Ascending aorta (tissue), 2 donors: ENCODE measurements around the gene KLHL22. TPM values are rescaled to one million over a fixed set of nuclear protein-coding genes. Genes with fewer than 3 reads are reported as not detected.

Experiments
- DNase-seq, 2 donors: peaks; one replicate each; pipeline ENCODE4 v3.0.0-alpha.2; 2019; ENCODE audit warnings: low spot score in 2 of 2
- H3K27ac ChIP-seq, 2 donors: fragments of 200-600 bp; sonication (generic); one replicate each; pipeline ENCODE4 v1.5.1; 2016 to 2017; ENCODE audit warnings: mild to moderate bottlenecking in 1 of 2
- H3K27me3 ChIP-seq: fragments of 200-600 bp; sonication (generic); one replicate; pipeline ENCODE4 v1.5.1; 2017
- H3K36me3 ChIP-seq, 2 donors: fragments of 200-600 bp; sonication (generic); one replicate each; pipeline ENCODE4 v1.5.1; 2016
- H3K4me1 ChIP-seq, 2 donors: fragments of 200-600 bp; sonication (generic); one replicate each; pipeline ENCODE4 v1.5.1; 2016 to 2017; ENCODE audit warnings: mild to moderate bottlenecking in 1 of 2
- H3K4me3 ChIP-seq, 2 donors: fragments of 200-600 bp; sonication (generic); one replicate each; pipeline ENCODE4 v1.5.1; 2016 to 2017; ENCODE audit warnings: mild to moderate bottlenecking in 1 of 2
- H3K9me3 ChIP-seq, 2 donors: fragments of 200-600 bp; sonication (generic); one replicate each; pipeline ENCODE4 v1.5.1; 2016
- CTCF ChIP-seq, 3 experiments: fragments of 200-600 bp in 2 of 3; fragments of 450-650 bp in 1 of 3; sonication (generic) in 2 of 3; IDR thresholded peaks; one replicate each; pipeline ENCODE4 v1.5.1; 2016 to 2019; ENCODE audit warnings: antibody characterized with exemption in 3 of 3, mild to moderate bottlenecking in 1 of 3, moderate library complexity in 1 of 3
- intact Hi-C: fragments of 100-400 bp; cut with DNase I; formaldehyde crosslinking; loops from one replicate; pipeline ENCODE4 v1.15.1; 2023
- total RNA-seq: library from RNA; depleted of rRNA; stranded (reverse); fragments of >200 nt; gene quantifications from one replicate; pipeline ENCODE4 v1.1.0, GENCODE V29; 2016

KLHL22 gene
- total RNA-seq, 1 donor from 2014 or later, result 63.8 TPM

GRCh38 chr22:20423906-20424551 lies 71.6 kb downstream of the KLHL22 start:
- no peak for DNase-seq
- no peak for TF ChIP-seq CTCF (IDR thresholded peaks at IDR 0.05)
- peak overlapping the region in 1 of 2 donors; percentile 45 for H3K27ac ChIP-seq
- peaks cover 29 to 43% of the 10 kb centered on the region in 2 donors for H3K36me3 ChIP-seq
- H3K9me3 ChIP-seq, result no peaks in the 10 kb centered on the region
- H3K4me3 ChIP-seq, result no peak overlapping the region
- intact Hi-C loops, result loop anchor here (2.0 kb wide), 1 partner anchor 13 kb away; the partner anchor contains the start of gene SCARF2
- H3K27me3 ChIP-seq, result no peaks in the 10 kb centered on the region
- H3K4me1 ChIP-seq, result peaks cover 5 to 21% of the 10 kb centered on the region in 2 donors

- no peak for TF ChIP-seq CTCF (IDR thresholded peaks at IDR 0.05)
- peak in 1 of 2 donors; percentile 82 for DNase-seq
- H3K4me3 ChIP-seq, result peak overlapping the region in 1 of 2 donors; percentile 0
- H3K27me3 ChIP-seq, result no peaks in the 10 kb centered on the region
- peaks cover 21 to 35% of the 10 kb centered on the region in 2 donors for H3K36me3 ChIP-seq
- intact Hi-C loops, result loop anchor here (2.0 kb wide), 1 partner anchor 14 kb away; the partner anchor contains the start of gene SCARF2
- no peaks in the 10 kb centered on the region for H3K9me3 ChIP-seq
- H3K4me1 ChIP-seq, result peaks cover 5 to 21% of the 10 kb centered on the region in 2 donors
- peak overlapping the region in 1 of 2 donors; percentile 45 for H3K27ac ChIP-seq
Measured at GRCh38 chr22:20423008-20423905, 72.3 kb downstream of the KLHL22 start.

GRCh38 chr22:20422271-20423007 lies 73.2 kb downstream of the KLHL22 start:
- no peak overlapping the region for H3K4me3 ChIP-seq
- H3K9me3 ChIP-seq, result no peaks in the 10 kb centered on the region
- peaks cover 15 to 28% of the 10 kb centered on the region in 2 donors for H3K36me3 ChIP-seq
- DNase-seq, result no peak
- intact Hi-C loops, result loop anchor here (2.0 kb wide), 1 partner anchor 14 kb away; the partner anchor contains the start of gene SCARF2
- H3K4me1 ChIP-seq, result peaks cover 5 to 21% of the 10 kb centered on the region in 2 donors
- peak overlapping the region in 1 of 2 donors; percentile 45 for H3K27ac ChIP-seq
- H3K27me3 ChIP-seq, result no peaks in the 10 kb centered on the region
- no peak for TF ChIP-seq CTCF (IDR thresholded peaks at IDR 0.05)

- H3K4me3 ChIP-seq, result no peak overlapping the region
- no peaks in the 10 kb centered on the region for H3K9me3 ChIP-seq
- H3K4me1 ChIP-seq, result peaks cover 5 to 21% of the 10 kb centered on the region in 2 donors
- H3K27ac ChIP-seq, result no peak overlapping the region
- intact Hi-C loops, result no loop called here
- no peak for DNase-seq
- no peaks in the 10 kb centered on the region for H3K27me3 ChIP-seq
- TF ChIP-seq CTCF (IDR thresholded peaks at IDR 0.05), result no peak
- H3K36me3 ChIP-seq, result peaks cover 12 to 19% of the 10 kb centered on the region in 2 donors
Measured at GRCh38 chr22:20421507-20421874, 74.1 kb downstream of the KLHL22 start.

GRCh38 chr22:20420157-20420842 lies 75.3 kb downstream of the KLHL22 start:
- no peak overlapping the region for H3K4me3 ChIP-seq
- no peak for DNase-seq
- H3K27ac ChIP-seq, result no peak overlapping the region
- intact Hi-C loops, result no loop called here
- TF ChIP-seq CTCF (IDR thresholded peaks at IDR 0.05), result no peak
- no peaks in the 10 kb centered on the region for H3K27me3 ChIP-seq
- no peaks in the 10 kb centered on the region for H3K9me3 ChIP-seq
- peaks cover 4 to 9% of the 10 kb centered on the region in 2 donors for H3K36me3 ChIP-seq
- peaks cover 5 to 21% of the 10 kb centered on the region in 2 donors for H3K4me1 ChIP-seq
